Heart left ventricle (tissue), 16 donors: ENCODE data around the gene GPR161. TPM values are rescaled to one million over a fixed set of nuclear protein-coding genes. Genes with fewer than 3 reads are reported as not detected.

Experiments
- ATAC-seq, 4 donors: fragments of 200-7000 bp; cut with Tn5 transposase; one replicate each; pipeline ENCODE4 v1.9.1; 2020 to 2022; ENCODE audit warnings: moderate library complexity in 4 of 4, mild to moderate bottlenecking in 3 of 4, moderate number of reproducible peaks in 1 of 4
- DNase-seq, 5 donors: peaks; one replicate each; pipeline ENCODE4 v3.0.0-alpha.2; 2020
- H3K27ac ChIP-seq, 12 donors: fragments of 200-600 bp; sonication (generic) in 4 of 12; one replicate each; pipeline versions ENCODE4 v1.5.0 to v1.8.0; 2016 to 2022; ENCODE audit warnings: mild to moderate bottlenecking in 2 of 12
- H3K27me3 ChIP-seq, 9 donors: fragments of 200-600 bp; sonication (generic) in 2 of 9; one replicate each; pipeline versions ENCODE4 v1.5.1 to v1.8.0; 2016 to 2022; ENCODE audit warnings: mild to moderate bottlenecking in 3 of 9
- H3K36me3 ChIP-seq, 9 donors: fragments of 200-600 bp; sonication (generic) in 2 of 9; one replicate each; pipeline versions ENCODE4 v1.5.0 to v1.8.0; 2018 to 2022; ENCODE audit warnings: mild to moderate bottlenecking in 2 of 9
- H3K4me1 ChIP-seq, 12 donors: fragments of 200-600 bp; sonication (generic) in 4 of 12; one replicate each; pipeline versions ENCODE4 v1.5.0 to v1.8.0; 2016 to 2022; ENCODE audit warnings: mild to moderate bottlenecking in 3 of 12
- H3K4me3 ChIP-seq, 12 donors: fragments of 200-600 bp; sonication (generic) in 4 of 12; one replicate each; pipeline versions ENCODE4 v1.5.0 to v1.8.0; 2017 to 2022; ENCODE audit warnings: mild to moderate bottlenecking in 9 of 12, moderate library complexity in 4 of 12
- H3K9me3 ChIP-seq, 12 donors: fragments of 200-600 bp; sonication (generic) in 4 of 12; one replicate each; pipeline versions ENCODE4 v1.5.0 to v1.8.0; 2016 to 2022; ENCODE audit warnings: mild to moderate bottlenecking in 1 of 12
- POLR2A ChIP-seq, 2 donors: fragments of 450-650 bp; IDR thresholded peaks; one replicate each; pipeline ENCODE4 v1.6.1; 2017; ENCODE audit warnings: antibody characterized with exemption in 2 of 2, mild to moderate bottlenecking in 2 of 2, moderate library complexity in 2 of 2
- WGBS, 4 donors: extraction: QIAGEN DNeasy Blood & Tissue Kit in 2 of 4; methylation state at CpG; one replicate each; pipeline versions ENCODE4 v1.1.5 to v1.1.7; 2013 to 2018; 5-methylcytosine and 5-hydroxymethylcytosine counted together
- intact Hi-C, 10 donors: fragments of 100-400 bp; cut with DNase I; formaldehyde crosslinking; loops; one replicate each; pipeline versions ENCODE4 v1.11.1 to v1.14.2; 2022
- polyA plus RNA-seq, 2 donors: library from polyadenylated mRNA; stranded (reverse); fragments of 200-250 nt; gene quantifications; one replicate each; pipeline ENCODE4 v1.2.3, GENCODE V29; 2013
- total RNA-seq, 9 donors: library from RNA; depleted of rRNA in 2 of 9; stranded (reverse); fragments of >200 nt in 2 of 9; fragmentation: NEBNext Ultra II Directional in 3 of 9; extraction: Animal tissue kit (Norgen Biotek cat#: 25700) in 3 of 9; gene quantifications; one replicate each; pipeline versions ENCODE4 v1.1.0 to v1.2.4, GENCODE V29; 2016 to 2023
- TF ChIP-seq, protein P1 (sequence below), 12 donors: fragments of 200-600 bp; sonication (generic) in 4 of 12; IDR thresholded peaks; one replicate each; pipeline versions ENCODE4 v1.5.0 to v1.8.0; 2018 to 2022; ENCODE audit warnings: antibody characterized with exemption in 12 of 12, mild to moderate bottlenecking in 5 of 12
- donor health status: ischemic (EF 13 %, LVEDD 7.1; RV severe dilation, severe dysfunction).
- donor health status: healthy with polysubstance abuse.
- donor health status: DM: no; HTN: yes; CAD: no.
- donor health status: DM: no; HTN: no; CAD: no.
- donor health status: ischemic (EF 25% LVEDD 6.9; RV normal size, moderate dysfunction).
- donor health status: ischemic (EF 25% LVEDD 5.7; RV mildly dilated, moderate dysfunction).
- donor health status: healthy.
- donor health status: DM: yes; HTN: yes; CAD: no.
- donor health status: ischemic (EF 35%, LVEDD 5.7; RV mildly dilated, moderate dysfunction).
- donor health status: nonischemic (EF 11% LVEDD 7.7; RV severe dilation, severe dysfunction).
- donor health status: DM: yes; HTN: yes; CAD: no.
- donor health status: PGD.
- donor health status: ischemic (EF 29% LVEDD 5.4; RV normal size, mild dysfunction).
- donor health status: nonischemic (EF 23%, LVEDD 6.1; RV moderate dilation, normal function).

GPR161 gene
- total and polyA plus RNA-seq, 11 donors = 0.95 to 4.8 (median 2.4) TPM

DNA sequence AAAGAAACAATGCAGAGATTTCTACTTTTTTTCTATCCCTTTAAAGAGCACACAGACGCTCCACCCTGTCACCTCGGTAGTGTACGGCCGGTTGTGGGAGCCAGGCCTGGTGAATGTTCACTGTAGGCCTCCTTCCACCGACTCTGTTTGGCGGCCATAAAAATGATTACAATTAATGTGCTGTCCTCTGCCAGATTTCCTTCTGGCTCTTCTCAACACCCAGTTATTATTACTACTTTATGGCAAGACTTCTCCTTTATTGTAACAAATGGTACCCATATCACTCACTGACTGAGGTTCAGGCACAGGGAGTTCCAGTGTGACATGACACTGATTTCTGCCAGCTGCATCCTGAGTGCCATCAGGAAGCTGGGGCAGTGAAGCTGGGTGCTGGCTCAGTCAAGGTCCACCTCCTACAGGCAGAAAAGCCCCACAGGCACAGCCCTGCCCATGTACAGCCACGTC is 37.4 kb downstream of the GPR161 start:
- ATAC-seq (no peak), DNase-seq (no peak)
- Histone ChIP-seq H3K27me3 (no peaks in the 10 kb centered on the region), H3K36me3 (peaks cover 0 to 32% (median 4%) of the 10 kb centered on the region in 9 donors), H3K9me3 (no peaks in the 10 kb centered on the region), H3K27ac (peak overlapping the region in 1 of 12 donors; percentile 64), H3K4me1 (no peaks in the 10 kb centered on the region), H3K4me3 (no peak overlapping the region)
- intact Hi-C loops = loop anchor here in 1 of 10 donors (10.0 kb wide), 1 partner anchor 225 kb away; no protein-coding TSS in a partner anchor
- TF ChIP-seq, protein P1, sequence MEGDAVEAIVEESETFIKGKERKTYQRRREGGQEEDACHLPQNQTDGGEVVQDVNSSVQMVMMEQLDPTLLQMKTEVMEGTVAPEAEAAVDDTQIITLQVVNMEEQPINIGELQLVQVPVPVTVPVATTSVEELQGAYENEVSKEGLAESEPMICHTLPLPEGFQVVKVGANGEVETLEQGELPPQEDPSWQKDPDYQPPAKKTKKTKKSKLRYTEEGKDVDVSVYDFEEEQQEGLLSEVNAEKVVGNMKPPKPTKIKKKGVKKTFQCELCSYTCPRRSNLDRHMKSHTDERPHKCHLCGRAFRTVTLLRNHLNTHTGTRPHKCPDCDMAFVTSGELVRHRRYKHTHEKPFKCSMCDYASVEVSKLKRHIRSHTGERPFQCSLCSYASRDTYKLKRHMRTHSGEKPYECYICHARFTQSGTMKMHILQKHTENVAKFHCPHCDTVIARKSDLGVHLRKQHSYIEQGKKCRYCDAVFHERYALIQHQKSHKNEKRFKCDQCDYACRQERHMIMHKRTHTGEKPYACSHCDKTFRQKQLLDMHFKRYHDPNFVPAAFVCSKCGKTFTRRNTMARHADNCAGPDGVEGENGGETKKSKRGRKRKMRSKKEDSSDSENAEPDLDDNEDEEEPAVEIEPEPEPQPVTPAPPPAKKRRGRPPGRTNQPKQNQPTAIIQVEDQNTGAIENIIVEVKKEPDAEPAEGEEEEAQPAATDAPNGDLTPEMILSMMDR (IDR thresholded peaks at IDR 0.05) = no peak
- no peak for TF ChIP-seq POLR2A (IDR thresholded peaks at IDR 0.05)
- WGBS, 4 donors = 82 to 89% (median 85%) methylated on average over 7 of the region's 7 CpGs

GRCh38 chr1:168098534-168099320 is 38.0 kb downstream of the GPR161 start:
- ATAC-seq (no peak), DNase-seq (no peak)
- H3K27me3 ChIP-seq = no peaks in the 10 kb centered on the region
- no peak overlapping the region for H3K4me3 ChIP-seq
- H3K4me1 ChIP-seq = no peaks in the 10 kb centered on the region
- intact Hi-C loops = loop anchor here in 1 of 10 donors (10.0 kb wide), 1 partner anchor 226 kb away; no protein-coding TSS in a partner anchor
- 89 to 97% (median 94%) methylated on average over 13 to 15 of the region's 15 CpGs for WGBS, 4 donors
- peak overlapping the region in 1 of 12 donors; percentile 64 for H3K27ac ChIP-seq
- peaks cover 0 to 26% (median 0%) of the 10 kb centered on the region in 9 donors for H3K36me3 ChIP-seq
- TF ChIP-seq POLR2A (IDR thresholded peaks at IDR 0.05) = no peak
- TF ChIP-seq, protein P1 (IDR thresholded peaks at IDR 0.05) = no peak
- H3K9me3 ChIP-seq = no peaks in the 10 kb centered on the region

GRCh38 chr1:168097921-168098528 is 38.7 kb downstream of the GPR161 start:
- no peak for DNase-seq
- 91 to 95% (median 92%) methylated on average over 10 to 12 of the region's 12 CpGs for WGBS, 4 donors
- Histone ChIP-seq H3K9me3 (no peaks in the 10 kb centered on the region), H3K27me3 (no peaks in the 10 kb centered on the region), H3K4me3 (no peak overlapping the region), H3K27ac (no peak overlapping the region), H3K36me3 (peaks cover 0 to 21% (median 0%) of the 10 kb centered on the region in 9 donors), H3K4me1 (peaks cover 0 to 5% (median 0%) of the 10 kb centered on the region in 12 donors)
- no peak for ATAC-seq
- no peak for TF ChIP-seq POLR2A (IDR thresholded peaks at IDR 0.05)
- TF ChIP-seq, protein P1 (IDR thresholded peaks at IDR 0.05) = no peak
- intact Hi-C loops = loop anchor here in 1 of 10 donors (10.0 kb wide), 1 partner anchor 227 kb away; no protein-coding TSS in a partner anchor
